Fibroblast of skin of scalp (primary cell): ENCODE measurements around the gene CTNNB1.

ENCODE experiments used
- DNase-seq: peaks from one replicate; pipeline ENCODE4 v3.0.0-alpha.2; 2013

CTNNB1 gene

DNA sequence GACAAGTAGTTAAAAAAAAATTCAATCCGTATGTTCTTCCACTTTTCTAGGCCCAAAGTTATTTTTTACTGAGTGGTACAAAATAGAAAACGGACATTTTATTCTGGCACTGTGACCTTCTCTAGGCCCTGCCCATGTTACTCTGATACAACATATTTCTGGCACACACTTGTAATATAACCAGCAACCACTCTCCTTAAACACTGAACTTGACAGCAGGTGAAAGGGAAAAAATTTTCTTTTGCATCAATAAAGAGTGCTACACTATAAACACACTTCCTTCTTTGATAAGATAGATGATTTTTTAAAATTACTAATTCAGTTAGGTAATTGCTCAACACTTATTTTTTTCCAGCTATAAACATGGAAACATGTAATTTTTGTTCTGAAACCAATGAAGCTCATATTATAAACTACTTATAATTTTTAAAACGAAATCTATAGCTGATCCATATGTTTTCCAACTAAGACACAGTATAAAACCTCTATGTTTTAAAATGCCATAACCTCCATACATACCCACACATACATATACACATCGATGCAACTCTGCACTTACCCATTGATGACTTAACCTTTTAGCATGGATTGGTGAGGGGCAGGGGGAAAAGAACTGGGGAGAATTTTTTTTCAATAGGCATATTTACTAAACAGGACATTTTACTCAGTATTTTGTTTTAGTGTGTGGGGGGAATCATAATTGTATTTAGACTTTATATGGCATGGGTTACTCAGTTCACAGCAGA lies 5.3 kb upstream of the CTNNB1 start:
- DNase-seq: no peak

DNA sequence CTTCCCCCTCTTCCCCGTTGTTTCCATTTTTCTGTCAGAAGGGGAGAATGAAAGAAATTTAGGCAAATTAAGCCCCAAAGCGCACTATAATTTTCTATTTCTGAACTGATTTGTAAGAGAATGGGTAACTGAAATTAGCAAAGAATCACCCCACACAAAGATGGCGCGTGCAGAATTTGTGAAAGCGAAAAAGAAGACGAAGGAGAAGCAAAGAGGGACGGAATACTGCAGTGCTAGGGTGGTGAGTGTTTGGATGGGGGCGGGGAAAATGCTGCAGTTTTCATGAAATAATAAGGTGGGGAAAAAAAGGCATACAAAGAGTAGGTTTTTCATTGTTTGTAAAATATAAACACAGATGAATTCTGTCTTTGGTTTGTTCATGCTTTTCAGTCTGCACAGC lies 4.6 kb upstream of the CTNNB1 start:
- DNase-seq: no peak

DNA sequence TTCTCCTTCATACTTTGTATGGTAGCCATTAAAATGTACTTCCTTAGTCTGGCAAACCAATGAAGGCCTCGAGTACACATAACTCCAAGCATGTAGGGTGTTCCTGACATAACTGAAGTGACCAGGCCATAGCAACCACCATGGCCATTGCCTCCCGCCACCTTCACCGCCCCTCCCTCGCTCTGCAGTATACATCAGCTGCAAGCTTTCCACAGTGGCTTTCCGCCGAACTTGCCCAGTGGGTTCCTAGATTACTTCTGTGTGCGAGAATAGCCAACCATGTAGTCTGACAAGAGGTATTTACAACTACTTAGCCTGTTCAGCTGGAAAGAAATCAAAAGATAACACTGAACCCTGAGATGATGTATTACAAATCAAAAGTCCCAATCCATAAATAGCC lies 3.4 kb upstream of the CTNNB1 start:
- no peak for DNase-seq

DNA sequence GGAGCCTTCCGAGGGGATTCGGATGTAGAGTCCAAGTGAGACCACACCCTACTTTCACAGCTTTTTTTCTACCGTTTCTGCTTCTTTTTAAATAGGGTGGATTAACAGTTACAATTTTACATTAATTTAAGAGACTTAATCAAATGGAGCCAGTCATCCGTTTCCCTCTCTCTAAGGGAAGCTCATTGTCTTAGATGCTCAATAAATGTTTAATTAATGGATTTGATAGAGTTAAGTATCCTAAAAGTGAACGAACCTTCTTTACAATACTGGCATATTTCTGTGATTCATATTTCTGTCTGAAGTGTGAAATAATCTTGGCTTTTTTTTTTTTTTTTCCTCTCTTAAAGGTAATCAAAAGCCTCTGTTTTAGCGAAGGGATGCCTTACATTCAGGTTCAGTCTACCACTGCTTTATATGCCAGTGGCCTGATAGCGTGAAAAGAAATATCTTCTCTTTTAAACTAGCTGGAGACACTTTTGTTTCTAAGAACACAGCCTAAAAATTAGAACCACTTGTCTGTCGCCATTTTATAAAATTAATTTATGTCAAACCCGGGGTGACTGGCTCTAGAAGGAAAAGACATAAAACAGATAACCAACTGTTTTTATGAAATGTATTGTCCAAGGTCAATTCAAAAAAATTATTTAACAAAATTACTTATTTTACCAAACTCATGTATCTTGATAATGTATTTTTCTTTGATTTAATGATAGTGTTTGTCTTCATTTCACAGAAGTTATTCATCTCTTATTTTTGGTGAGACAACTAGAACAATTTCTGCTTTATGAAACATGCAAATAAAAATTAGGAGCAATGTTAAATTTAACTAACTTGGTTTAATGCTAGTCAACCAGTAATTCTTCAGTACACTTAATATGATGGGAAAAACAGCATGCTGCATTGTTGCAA lies 2.5 kb upstream of the CTNNB1 start:
- DNase-seq: no peak

DNA sequence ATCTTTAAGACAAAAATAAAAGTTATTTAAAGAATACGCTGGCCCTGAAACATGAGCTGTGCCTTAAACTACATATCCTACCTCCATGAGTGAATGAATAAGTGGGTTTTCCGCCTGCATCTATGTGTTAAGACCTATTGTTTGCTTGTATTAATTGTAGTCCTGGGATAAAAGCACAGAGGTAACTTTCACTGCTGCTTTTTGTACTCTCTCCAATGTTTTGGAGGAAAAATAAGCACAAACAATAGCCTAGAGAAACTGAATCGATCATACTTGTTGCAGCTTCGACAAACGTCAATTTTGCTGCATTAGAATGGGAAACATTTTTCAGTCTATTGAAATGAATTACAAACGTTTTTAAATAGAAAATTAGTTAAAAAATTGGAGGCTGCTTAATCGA lies 1.3 kb upstream of the CTNNB1 start:
- no peak for DNase-seq

DNA sequence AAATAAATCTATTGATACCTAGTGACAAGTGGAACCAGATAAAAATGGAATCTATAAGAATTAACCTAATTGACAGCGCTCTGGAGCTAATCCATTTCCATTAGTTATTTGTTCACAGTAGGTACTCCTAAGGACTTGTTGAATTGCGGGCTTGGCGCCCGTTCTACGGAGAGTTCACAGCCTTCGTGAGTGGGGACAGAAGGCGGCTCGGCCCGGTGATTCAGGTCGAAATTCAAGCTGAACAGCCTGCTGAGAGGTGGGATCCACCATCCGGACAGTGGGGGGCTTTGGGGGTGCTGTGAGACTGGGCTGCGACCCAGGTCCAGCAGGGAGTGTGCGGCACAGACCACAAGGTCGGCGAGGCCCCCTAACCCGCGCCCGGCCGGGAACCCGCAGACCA lies 779 bp upstream of the CTNNB1 start:
- no peak for DNase-seq

DNA sequence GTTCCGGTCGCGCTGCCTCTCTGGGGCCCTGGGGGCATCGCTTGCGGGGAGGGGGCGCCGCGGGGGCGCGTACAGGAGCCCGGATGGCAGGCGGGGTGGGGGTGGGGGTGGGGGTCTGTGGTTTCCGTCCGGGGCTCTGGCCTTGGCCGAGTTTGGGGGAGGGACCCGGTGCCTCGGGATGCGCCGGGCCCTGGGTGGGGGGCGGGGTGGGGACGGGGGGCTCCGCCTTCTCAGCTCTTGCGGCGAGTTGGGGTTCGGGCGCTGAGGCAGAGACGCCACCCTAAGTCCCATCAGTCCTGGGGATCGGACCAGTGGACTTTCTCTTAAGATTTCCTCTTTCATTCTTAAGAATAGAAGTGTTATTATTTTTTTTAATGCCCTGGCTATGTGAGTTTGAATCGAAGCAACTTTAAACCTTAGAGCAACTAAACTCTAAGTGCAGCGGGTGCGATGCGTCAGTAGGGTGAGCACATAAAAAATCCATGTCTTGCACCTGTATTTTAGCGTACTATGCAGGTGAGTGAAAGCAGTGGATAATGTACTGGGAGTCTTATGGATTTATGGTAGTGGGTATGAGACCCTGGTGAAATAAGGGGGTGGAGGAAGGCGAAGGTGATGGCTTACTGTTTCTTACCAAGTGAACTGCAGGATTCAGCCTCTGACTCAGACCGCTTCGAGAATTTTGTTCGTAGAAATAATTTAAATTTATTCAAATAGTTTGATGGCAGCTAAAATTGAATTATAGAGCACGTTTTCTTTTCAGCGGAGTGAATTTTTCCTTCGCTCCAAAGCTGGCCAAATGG lies 762 bp downstream of the CTNNB1 start:
- DNase-seq: peak; percentile 38

DNA sequence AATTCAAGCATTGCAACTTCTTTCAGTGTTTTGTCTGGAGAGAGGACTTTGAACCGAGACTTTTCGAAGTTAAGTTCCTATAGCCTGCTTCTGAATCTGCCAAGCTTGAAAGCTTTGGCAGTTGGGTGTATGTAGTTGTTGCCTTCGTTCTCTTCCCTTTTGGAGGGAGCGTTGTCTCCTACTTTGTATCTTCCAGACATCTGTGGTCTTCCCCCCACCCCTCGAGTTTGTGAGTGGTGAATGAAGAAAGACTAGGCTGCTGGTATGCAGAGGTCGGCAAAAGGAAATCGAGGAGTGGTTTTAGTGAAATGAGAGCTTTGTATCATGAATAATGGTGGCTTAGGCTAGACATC lies 1.3 kb downstream of the CTNNB1 start:
- peak; percentile 69 for DNase-seq

DNA sequence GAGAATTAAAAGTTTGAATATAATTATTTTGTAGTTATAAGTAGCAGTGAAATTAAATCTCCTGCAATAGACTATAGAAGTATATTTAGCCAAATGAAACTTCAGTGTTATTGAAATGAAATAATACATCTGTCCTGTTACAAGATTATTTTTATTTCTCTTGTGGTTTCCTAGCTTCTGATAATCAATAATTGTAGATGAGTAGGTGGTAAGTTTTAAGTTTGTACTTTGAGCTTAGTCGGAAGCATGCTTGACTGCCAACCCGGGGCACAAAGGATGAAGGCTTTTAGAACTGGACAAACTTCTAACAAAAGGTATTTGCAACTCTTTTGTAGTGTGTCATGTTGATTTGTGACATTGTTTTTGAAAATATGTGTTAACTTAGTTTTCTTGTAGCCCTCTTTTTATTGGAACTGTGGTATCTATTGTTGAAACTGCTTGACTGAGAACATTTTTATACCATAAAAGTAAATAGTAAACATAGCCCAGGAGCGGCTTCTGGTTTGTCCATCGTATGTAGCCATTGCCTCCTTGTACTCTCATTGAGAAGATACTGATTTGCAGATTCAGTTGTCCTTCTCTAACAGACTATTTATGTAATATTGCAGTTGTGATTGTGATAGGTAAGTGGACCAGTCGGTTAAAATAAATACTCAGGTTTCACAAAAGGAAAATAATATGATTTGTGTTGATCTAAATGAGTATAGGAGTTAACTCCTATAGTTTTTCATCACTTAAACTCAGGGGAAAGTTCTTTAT lies 2.9 kb downstream of the CTNNB1 start:
- DNase-seq: no peak

DNA sequence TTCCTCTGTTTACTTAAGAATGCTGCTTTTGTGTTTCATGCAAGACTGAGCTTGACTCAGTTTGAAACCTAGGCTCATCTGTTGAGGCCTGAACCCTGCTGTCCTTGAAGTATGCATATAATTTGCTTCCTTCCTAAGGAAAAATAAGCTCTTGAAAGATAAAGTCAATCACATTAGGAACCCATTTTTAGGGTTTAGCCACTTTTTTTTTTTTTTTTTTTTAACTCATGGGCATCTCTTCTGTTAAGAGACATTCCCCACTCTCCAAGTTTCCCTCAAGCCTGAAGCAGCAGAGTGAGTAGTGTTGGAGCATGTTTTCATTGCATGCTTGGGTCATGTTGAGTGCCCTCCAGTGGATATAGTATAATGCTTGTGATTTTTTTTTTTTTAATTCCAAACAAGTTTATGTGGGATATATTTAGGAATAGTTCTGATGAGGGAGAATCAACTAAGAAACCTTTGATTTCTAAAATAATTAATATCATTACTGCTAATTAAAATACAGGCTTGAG lies 3.6 kb downstream of the CTNNB1 start:
- peak; percentile 78 for DNase-seq

DNA sequence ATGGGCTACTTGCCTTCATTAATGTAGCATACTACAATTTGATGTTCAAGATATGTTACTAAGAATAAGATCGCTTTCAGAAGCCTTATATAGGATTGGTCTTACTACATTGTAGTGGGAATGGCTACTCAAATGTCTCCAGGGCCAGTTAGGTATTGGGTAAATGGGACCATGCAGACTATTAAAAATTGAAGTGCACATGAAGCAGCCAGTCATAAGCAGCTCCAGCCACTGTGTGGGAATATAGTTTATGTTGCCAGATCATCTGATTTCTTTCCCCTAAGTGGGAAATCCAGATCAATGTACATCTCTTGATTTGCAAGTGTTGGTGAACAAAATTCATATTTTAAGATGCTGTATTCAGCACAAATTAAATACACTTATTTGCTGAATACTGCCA lies 5.1 kb downstream of the CTNNB1 start:
- no peak for DNase-seq

DNA sequence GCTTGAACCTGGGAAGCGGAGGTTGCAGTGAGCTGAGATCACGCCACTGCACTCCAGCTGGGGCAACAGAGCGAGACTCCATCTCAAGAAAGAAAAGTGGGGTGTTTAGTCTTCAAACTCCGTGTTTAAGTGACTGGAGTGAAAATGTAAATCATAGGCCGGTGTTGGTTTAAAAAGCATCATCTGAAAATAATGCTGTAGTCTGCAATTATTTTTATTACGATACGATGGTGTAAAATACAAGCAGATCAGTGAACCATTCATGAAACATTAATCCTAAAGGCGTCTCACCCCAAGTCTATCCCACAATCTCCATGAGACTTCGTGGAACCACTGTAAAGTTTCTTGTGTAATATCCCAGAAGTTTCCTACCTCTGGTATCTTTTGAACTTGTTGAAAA lies 6.3 kb downstream of the CTNNB1 start:
- no peak for DNase-seq

DNA sequence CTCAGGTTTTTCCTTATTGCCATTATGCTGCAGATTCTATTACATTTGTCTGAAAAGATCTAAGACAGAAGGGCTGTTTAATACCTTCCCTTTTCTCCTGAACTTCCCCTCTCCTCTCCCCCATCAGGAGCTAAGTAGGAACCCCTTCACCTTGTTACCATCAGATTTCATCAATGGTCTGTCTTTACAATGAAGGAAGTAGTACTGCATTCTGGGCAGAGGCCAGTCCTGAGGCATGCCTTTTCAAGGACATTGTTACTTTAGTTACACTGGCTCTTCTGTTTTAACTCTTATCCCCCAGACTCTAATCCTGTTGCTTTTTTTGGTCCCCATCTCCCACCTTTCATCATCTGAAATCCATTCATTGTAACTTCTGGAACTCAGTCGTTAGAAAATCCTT lies 8.1 kb downstream of the CTNNB1 start:
- no peak for DNase-seq

DNA sequence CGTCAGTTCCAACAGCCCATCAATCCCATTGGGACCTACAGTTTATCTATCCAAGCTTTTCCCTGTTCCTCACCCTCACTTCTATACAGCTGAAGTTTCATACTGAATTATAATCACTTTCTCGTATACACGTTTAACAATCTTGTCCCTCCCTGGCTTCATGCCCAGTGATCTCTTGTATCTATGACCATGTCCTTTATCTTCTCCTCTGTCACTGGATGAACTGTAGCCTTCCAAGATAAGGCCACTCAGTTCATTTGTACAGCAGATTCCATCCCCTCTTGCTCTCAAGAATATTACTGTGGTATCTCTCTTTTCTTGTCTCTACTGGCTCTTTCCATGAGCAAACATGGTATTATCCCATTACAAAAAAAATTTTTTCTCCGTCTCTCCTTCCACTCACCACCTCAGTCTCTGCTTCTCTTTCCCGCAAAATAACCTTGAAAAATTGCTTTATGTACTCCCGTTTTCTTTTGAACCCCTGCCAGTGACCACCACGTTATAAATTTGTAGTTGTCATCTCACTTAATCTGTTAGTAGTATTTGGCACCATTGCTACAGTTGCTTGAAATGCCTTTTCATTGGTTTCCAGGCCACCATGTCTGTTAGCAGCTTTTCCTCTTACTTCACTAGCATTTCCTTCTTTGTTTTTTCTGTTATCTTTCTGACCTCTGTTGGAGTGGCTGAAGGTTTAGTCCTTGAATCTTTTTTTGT lies 9.4 kb downstream of the CTNNB1 start:
- DNase-seq: no peak

DNA sequence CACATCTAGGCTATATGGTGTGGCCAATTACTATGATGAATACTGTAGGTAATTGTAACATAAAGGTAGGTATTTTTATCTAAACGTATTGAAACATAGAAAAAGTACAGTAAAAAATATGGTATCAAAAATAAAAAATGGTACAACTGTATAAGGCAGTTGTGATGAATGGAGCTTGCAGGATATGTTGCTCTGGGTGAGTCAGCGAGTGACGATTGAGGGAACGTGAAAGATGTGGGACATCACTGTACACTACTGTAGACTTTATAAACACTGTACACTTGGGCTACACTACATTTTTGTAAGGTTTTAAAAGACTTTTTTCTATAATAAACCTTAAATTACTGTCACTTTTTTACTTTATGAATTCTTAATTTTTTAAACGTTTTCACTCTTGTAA lies 10.3 kb downstream of the CTNNB1 start:
- DNase-seq: no peak

DNA sequence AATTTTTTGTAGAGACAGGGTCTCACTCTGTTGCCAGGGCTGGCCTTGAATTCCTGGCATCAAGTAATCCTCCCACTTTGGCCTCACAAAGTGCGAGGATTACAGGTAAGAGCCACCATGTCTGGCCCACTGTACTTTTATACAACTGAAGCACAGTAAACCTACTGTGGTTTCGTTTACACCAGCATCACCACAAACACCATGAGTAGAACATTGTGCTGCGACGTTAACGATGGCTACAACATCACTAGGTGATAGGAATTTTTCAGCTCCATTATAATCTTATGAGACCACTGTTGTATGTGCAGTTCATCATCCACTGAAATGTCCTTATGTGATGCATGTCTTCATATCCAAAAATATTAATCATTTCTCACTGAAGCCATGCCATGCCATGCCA lies 11.7 kb downstream of the CTNNB1 start:
- no peak for DNase-seq

DNA sequence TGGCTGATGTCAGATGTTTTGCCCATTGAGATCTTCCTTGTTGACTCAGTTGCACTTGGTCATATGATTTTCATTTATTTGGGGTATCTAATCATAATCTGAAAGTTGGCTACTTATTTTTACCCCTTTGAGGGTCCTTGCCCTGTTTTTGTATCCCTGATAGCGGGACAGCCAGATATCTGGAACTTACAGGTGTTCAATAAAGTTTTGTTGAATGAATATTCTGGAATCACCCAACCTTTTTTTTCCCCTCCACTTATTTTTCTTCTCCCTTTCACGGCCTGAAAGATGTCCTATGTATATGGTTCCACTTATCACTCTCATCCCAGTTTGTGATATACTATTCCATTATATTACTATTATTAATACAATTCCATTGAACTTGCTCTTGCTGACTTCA lies 12.8 kb downstream of the CTNNB1 start:
- no peak for DNase-seq

DNA sequence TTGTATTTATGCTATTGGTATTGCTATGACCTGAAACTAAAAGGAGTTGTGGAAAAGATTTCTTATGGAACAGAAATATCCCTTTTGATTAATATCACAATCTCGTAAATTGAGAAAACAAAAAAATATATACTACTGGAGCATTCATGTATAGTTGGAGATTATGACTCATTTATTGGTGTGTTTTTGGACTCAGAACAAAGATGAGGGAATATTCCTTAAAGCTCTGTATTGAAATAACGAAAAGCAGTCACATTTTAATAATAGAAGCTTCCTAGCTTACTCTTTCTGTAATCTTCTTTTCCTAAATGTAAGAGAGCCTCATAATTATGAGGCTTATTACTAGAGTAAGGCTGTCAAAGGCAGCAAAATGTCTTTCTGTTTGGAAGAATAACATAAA lies 14.3 kb downstream of the CTNNB1 start:
- no peak for DNase-seq

DNA sequence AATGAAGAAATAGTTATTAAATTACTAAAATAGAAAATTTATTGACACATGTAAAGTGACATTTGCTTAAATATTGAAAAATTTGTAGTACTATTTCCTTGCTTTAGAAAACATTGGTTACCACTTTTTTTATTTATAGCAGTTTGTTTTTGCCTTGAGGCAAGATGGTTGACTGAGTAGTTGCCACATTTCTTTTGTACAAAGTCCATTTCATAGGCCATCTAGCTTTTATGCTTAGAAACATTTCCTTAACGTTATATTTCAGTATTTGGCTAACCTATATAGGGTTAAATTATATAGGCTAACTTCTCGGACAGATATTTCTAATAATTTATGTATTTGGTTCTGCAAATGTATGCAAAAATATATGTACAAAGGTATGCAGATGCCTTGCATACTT lies 17.1 kb downstream of the CTNNB1 start:
- no peak for DNase-seq

DNA sequence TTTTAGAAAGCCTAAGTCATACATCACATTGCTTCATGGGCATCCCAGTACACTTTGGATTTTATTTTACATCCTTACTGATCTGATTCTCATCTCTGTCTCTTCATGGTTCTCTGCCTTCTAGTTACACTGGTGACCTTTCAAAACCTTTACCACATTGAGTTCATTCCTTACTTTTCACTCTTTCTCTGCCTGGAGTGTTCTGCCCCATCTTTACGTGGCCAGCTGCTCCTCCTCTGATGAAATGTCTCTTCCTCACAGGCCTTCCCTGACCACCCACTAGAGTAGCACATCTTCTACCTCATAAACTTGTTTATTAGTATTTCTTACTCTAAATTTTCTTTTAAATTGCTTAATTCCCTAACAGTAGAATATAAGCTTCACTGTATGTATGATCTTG lies 17.7 kb downstream of the CTNNB1 start:
- no peak for DNase-seq

DNA sequence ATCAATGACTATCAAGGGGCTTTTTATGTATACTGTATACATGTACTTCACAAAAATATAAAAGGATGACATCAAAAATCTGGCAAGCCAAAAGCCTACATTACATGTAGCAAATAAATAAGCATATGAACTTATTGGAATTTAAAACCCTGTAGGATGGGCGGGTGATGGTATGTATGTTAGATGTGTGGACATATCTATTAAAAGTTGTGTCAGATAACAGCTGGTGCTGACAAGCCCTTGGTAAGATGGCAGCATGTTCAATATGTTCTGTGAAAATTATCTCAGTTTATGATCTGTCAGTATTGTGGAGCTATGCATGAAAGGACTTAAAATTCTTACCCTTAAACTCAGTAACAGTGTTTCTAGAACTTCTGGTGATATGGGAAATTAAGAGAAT lies 20.1 kb downstream of the CTNNB1 start:
- DNase-seq: no peak
